ENCODE results near the gene CFAP299.

GRCh38 chr4:80294206-80294605, 41.3 kb upstream of the CFAP299 start:
- TF ChIP-seq EZH2phosphoT487 (IDR thresholded peaks at IDR 0.05; ENCODE audit: borderline replicate concordance, low read depth, low read length): no peak
- TF ChIP-seq, protein P1, sequence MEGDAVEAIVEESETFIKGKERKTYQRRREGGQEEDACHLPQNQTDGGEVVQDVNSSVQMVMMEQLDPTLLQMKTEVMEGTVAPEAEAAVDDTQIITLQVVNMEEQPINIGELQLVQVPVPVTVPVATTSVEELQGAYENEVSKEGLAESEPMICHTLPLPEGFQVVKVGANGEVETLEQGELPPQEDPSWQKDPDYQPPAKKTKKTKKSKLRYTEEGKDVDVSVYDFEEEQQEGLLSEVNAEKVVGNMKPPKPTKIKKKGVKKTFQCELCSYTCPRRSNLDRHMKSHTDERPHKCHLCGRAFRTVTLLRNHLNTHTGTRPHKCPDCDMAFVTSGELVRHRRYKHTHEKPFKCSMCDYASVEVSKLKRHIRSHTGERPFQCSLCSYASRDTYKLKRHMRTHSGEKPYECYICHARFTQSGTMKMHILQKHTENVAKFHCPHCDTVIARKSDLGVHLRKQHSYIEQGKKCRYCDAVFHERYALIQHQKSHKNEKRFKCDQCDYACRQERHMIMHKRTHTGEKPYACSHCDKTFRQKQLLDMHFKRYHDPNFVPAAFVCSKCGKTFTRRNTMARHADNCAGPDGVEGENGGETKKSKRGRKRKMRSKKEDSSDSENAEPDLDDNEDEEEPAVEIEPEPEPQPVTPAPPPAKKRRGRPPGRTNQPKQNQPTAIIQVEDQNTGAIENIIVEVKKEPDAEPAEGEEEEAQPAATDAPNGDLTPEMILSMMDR (conservative IDR thresholded peaks at IDR 0.05; ENCODE audit: low read length): no peak
